Vagina (tissue), 2 donors: ENCODE data around the gene ALG12. TPM values are rescaled to one million over a fixed set of nuclear protein-coding genes. Genes with fewer than 3 reads are reported as not detected.

Experiments used
- DNase-seq, 2 donors: peaks; one replicate each; pipeline ENCODE4 v3.0.0-alpha.2; 2017; ENCODE audit errors: extremely low spot score in 2 of 2
- H3K27ac ChIP-seq: fragments of 200-600 bp; sonication (generic); one replicate; pipeline ENCODE4 v1.5.1; 2019
- H3K27me3 ChIP-seq: fragments of 200-600 bp; sonication (generic); one replicate; pipeline ENCODE4 v1.5.1; 2019
- H3K36me3 ChIP-seq, 2 donors: fragments of 200-600 bp; sonication (generic); one replicate each; pipeline ENCODE4 v1.5.1; 2017 to 2019
- H3K4me1 ChIP-seq: fragments of 200-600 bp; sonication (generic); one replicate; pipeline ENCODE4 v1.5.1; 2019
- H3K4me3 ChIP-seq, 2 donors: fragments of 200-600 bp; sonication (generic); 1 replicate in 1 of 2; 2 replicates in 1 of 2; pipeline ENCODE4 v1.5.1; 2016 to 2019
- H3K9me3 ChIP-seq: fragments of 200-600 bp; sonication (generic); one replicate; pipeline ENCODE4 v1.5.1; 2019
- POLR2A ChIP-seq, 2 donors: fragments of 450-650 bp; IDR thresholded peaks; one replicate each; pipeline ENCODE4 v1.6.1; 2017; ENCODE audit warnings: antibody characterized with exemption in 2 of 2, mild to moderate bottlenecking in 2 of 2, moderate library complexity in 2 of 2
- POLR2AphosphoS5 ChIP-seq, 2 donors: sonication (generic); formaldehyde crosslinking; IDR thresholded peaks; one replicate each; pipeline ENCODE4 v1.9.0; 2017; ENCODE audit warnings: antibody characterized with exemption in 2 of 2, mild to moderate bottlenecking in 2 of 2, low read depth in 1 of 2; ENCODE audit not compliant: insufficient read depth in 1 of 2
- intact Hi-C: fragments of 100-400 bp; cut with DNase I; formaldehyde crosslinking; loops from one replicate; pipeline ENCODE4 v1.15.1; 2023
- total RNA-seq: library from RNA; depleted of rRNA; stranded (reverse); fragments of >200 nt; gene quantifications from one replicate; pipeline ENCODE4 v1.2.3, GENCODE V29; 2016
- TF ChIP-seq, protein P1 (sequence below), 3 experiments: fragments of 450-650 bp in 2 of 3; fragments of 200-600 bp in 1 of 3; sonication (generic) in 1 of 3; IDR thresholded peaks; one replicate each; pipeline ENCODE4 v1.5.1; 2017 to 2019; ENCODE audit warnings: antibody characterized with exemption in 3 of 3, mild to moderate bottlenecking in 2 of 3, moderate library complexity in 2 of 3

The ALG12 gene
- total RNA-seq, 1 donor from 2014 or later, result 21.4 TPM

DNA sequence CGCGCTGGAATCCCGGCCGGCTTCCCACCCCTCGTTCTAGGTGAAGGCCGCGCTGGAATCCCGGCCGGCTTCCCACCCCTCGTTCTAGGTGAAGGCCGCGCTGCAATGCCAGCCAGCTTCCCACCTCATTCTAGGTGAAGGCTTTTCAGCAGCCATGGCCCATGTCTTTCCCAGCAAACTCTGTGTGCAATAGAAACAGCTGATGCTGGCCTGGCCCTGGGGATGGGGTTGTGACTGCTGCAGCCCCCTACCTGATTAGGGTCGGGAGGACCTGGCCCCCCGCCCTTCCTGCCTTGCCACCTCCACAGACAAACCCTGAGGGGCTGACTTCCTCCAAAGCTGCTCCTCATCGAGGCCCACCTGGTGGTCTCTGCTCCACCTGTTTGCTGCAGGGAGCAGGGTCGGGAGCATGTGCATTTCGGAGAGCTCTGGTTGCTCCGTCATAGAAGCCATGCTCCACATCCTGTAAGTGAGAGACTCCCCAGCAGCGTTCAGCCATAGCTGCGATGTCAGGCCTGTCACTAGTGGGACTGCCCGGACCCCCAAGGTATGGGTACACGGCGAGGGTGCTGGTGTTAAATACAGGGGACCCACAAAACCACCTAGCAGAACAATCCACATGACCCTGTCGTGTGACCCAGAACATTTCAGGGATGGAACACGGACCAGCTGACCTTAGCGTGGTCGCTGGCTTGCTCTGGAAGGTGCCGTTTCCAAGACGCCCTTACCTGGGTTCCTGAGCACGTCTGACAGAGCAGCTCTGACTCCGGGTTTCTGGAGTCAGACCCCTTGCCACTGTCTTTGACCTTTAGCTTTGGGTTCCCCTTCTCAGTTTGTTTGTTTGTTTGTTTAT, 61.2 kb downstream of the ALG12 start:
- no peak for TF ChIP-seq POLR2A (IDR thresholded peaks at IDR 0.05)
- no peak for TF ChIP-seq POLR2AphosphoS5 (IDR thresholded peaks at IDR 0.05; ENCODE audit: insufficient read depth in 1 of 2, low read depth in 1 of 2)
- TF ChIP-seq, protein P1, sequence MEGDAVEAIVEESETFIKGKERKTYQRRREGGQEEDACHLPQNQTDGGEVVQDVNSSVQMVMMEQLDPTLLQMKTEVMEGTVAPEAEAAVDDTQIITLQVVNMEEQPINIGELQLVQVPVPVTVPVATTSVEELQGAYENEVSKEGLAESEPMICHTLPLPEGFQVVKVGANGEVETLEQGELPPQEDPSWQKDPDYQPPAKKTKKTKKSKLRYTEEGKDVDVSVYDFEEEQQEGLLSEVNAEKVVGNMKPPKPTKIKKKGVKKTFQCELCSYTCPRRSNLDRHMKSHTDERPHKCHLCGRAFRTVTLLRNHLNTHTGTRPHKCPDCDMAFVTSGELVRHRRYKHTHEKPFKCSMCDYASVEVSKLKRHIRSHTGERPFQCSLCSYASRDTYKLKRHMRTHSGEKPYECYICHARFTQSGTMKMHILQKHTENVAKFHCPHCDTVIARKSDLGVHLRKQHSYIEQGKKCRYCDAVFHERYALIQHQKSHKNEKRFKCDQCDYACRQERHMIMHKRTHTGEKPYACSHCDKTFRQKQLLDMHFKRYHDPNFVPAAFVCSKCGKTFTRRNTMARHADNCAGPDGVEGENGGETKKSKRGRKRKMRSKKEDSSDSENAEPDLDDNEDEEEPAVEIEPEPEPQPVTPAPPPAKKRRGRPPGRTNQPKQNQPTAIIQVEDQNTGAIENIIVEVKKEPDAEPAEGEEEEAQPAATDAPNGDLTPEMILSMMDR (IDR thresholded peaks at IDR 0.05), result no peak
- Histone ChIP-seq H3K4me1 (peaks cover 14% of the 10 kb centered on the region), H3K27ac (no peak overlapping the region), H3K36me3 (no peaks in the 10 kb centered on the region), H3K27me3 (no peaks in the 10 kb centered on the region), H3K4me3 (no peak overlapping the region), H3K9me3 (no peaks in the 10 kb centered on the region)
- no peak for DNase-seq
- intact Hi-C loops, result no loop called here

DNA sequence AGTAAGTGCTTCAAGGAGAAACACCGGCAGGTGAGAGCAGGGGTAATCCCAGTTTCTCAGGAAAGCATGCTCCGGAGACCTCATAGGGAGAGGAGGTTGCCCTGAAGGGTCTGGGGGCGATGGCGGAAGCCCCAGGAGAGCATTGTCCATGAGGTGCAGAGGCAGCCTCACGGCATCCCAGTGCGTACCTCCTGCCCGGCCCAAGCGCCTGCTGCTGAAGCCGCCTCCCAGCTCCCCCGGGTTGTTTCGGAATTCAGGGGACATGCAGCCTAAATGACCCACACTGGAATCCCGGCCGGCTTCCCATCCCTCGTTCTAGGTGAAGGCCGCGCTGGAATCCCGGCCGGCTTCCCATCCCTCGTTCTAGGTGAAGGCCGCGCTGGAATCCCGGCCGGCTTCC, 61.9 kb downstream of the ALG12 start:
- no peaks in the 10 kb centered on the region for H3K27me3 ChIP-seq
- TF ChIP-seq POLR2A (IDR thresholded peaks at IDR 0.05) (no peak), POLR2AphosphoS5 (IDR thresholded peaks at IDR 0.05; ENCODE audit: insufficient read depth in 1 of 2, low read depth in 1 of 2) (no peak)
- TF ChIP-seq, protein P1 (IDR thresholded peaks at IDR 0.05), result no peak
- no peak overlapping the region for H3K27ac ChIP-seq
- DNase-seq, result no peak
- H3K36me3 ChIP-seq, result no peaks in the 10 kb centered on the region
- H3K4me3 ChIP-seq, result no peak overlapping the region
- H3K9me3 ChIP-seq, result no peaks in the 10 kb centered on the region
- peaks cover 14% of the 10 kb centered on the region for H3K4me1 ChIP-seq
- intact Hi-C loops, result no loop called here

GRCh38 chr22:49855251-49855911, 62.9 kb downstream of the ALG12 start:
- Histone ChIP-seq H3K4me3 (peak overlapping the region in 1 of 2 donors; percentile 75), H3K9me3 (no peaks in the 10 kb centered on the region)

DNA sequence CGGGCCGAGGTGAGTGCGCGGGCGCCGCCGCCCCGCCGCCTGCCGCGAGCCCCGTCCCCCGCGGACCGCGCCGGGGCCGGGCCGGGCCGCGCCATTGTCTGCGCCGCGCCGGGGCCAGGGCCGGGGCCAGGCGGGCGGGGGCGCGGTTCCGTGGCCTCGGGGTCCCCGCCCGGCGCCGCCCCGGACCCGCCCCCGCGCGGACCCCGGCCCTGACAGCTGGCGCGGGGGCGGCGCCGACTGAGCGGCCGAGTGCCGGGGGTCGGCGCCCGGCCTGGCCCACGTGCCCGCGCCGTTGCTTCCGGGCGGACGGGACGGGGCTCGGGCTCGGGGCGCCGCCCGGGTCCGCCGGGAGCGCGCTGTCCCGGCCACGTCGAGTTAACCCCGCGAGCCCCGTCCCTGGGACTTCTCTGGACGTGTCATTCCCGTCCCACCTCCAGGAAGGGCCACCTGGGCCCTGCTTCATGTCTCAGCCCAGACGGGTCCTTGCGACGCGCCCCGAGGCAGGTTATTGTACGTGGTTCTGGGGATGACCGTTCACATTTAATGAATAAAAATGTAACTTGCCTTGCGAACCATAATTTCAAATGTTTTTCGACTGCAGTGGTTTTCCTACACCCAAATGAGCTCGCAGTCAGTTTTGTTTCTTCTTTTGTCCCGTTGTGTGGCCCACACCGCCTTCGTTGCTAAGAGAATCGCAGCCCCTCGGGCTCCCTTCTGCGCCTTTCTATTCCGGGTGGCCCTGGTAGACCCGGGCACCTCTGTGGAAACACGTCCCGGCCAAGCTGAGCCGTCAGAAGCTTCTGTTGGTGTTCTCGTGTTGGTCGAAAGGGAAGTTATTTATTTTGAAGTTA, 64.0 kb downstream of the ALG12 start:
- Histone ChIP-seq H3K36me3 (no peaks in the 10 kb centered on the region), H3K4me1 (peaks cover 22% of the 10 kb centered on the region), H3K27me3 (peaks cover under 1% of the 10 kb centered on the region), H3K27ac (peak overlapping the region; percentile 55), H3K4me3 (peak overlapping the region; percentile 75 to 85), H3K9me3 (no peaks in the 10 kb centered on the region)
- DNase-seq, result no peak
- TF ChIP-seq POLR2AphosphoS5 (IDR thresholded peaks at IDR 0.05; ENCODE audit: insufficient read depth in 1 of 2, low read depth in 1 of 2) (no peak), POLR2A (IDR thresholded peaks at IDR 0.05) (no peak)
- TF ChIP-seq, protein P1 (IDR thresholded peaks at IDR 0.05), result no peak
- intact Hi-C loops, result loop anchor here (5.0 kb wide), 1 partner anchor 63 kb away; the partner anchor contains the start of genes ALG12 and CRELD2

More at GRCh38 chr22:49855251-49855911, 62.9 kb downstream of the ALG12 start:
- peaks cover 14% of the 10 kb centered on the region for H3K4me1 ChIP-seq
- no peak for DNase-seq
- peak overlapping the region; percentile 55 for H3K27ac ChIP-seq
- intact Hi-C loops, result no loop called here
- no peaks in the 10 kb centered on the region for H3K27me3 ChIP-seq
- TF ChIP-seq POLR2AphosphoS5 (IDR thresholded peaks at IDR 0.05; ENCODE audit: insufficient read depth in 1 of 2, low read depth in 1 of 2) (no peak), POLR2A (IDR thresholded peaks at IDR 0.05) (no peak)
- TF ChIP-seq, protein P1 (IDR thresholded peaks at IDR 0.05), result no peak
- no peaks in the 10 kb centered on the region for H3K36me3 ChIP-seq
